ENCODE results near the gene EHBP1.
"Not testable (repeated sequence)": the region's sequence is repeated elsewhere in the genome, so short reads cannot be mapped to it uniquely, and the experiment has no call there.

The EHBP1 gene

DNA sequence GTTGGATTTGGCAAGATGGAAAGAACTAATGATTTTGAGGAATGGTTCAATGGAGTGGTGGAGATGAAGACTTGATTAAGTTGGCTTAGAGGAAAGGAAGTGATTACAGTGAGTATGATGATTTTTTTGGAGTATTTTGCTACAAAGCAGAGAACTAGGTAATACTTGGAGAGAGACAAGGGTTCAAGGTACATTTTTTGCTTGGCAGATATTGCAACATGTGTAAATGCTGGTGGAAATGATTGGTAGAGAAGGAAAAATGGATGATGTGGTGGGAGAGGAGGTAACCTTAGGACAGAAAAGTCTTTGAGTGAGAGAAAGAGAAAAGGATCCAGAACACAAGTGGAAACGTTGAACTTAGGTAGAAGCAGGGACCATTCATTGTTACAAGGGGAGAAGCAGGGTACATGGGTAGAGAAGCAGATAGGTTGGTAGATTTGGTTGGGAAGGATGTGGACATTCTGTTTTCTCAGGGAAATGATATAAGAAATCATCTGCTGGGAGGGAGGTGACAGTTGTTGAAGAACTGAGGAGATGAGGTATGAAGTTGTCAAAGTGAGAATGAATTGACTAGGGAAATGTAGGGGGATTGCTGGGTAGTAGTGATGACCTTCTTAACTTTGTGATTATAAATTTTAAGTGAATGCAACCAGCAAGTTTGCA lies 6.5 kb downstream of the EHBP1 start:
- no peak overlapping the region for H3K27ac ChIP-seq (ENCODE audit: low read depth, low read length)
- no peak overlapping the region for H4K8ac ChIP-seq (ENCODE audit: low read depth, low read length)
- no peak overlapping the region for H4K12ac ChIP-seq (ENCODE audit: low read depth, low read length)
- H2BK120ac ChIP-seq (ENCODE audit: insufficient read depth, low read length, poor library complexity), result no peak overlapping the region
- H3K79me1 ChIP-seq (ENCODE audit: low read length), result no peaks in the 10 kb centered on the region
- H4K91ac ChIP-seq (ENCODE audit: low read depth, low read length), result no peak overlapping the region
- H3K79me2 ChIP-seq (ENCODE audit: control insufficient read depth, insufficient read depth, low read length, poor library complexity), result peaks cover 8% of the 10 kb centered on the region
- H3K23ac ChIP-seq (ENCODE audit: low read length), result no peak overlapping the region
- no peak overlapping the region for H2AFZ ChIP-seq (ENCODE audit: insufficient read depth, low read length, poor library complexity)
- H3K27me3 ChIP-seq (ENCODE audit: insufficient read depth, low read length), result no peaks in the 10 kb centered on the region
- H3K4me1 ChIP-seq (ENCODE audit: control insufficient read depth in 1 of 2, insufficient read depth in 2 of 2, low read length in 2 of 2), result peaks cover 0 to 6% of the 10 kb centered on the region in 2 experiments
- no peak overlapping the region for H3K18ac ChIP-seq (ENCODE audit: low read length)
- no peak overlapping the region for H2AK5ac ChIP-seq (ENCODE audit: low read length)
- peak overlapping the region; percentile 50 for H3K4ac ChIP-seq (ENCODE audit: low read depth, low read length)
- no peak overlapping the region for H2BK5ac ChIP-seq (ENCODE audit: low read depth, low read length, poor library complexity)
- no peak overlapping the region for H3K4me2 ChIP-seq (ENCODE audit: low read length)
- no CpG with 5 or more reads among the region's 1 CpG for WGBS (ENCODE audit: extremely low coverage, insufficient coverage, insufficient read length)
- no peak overlapping the region for H3K9ac ChIP-seq (ENCODE audit: low read length)
- H3K9me3 ChIP-seq (ENCODE audit: insufficient read depth, low read depth, low read length), result no peaks in the 10 kb centered on the region
- no peak overlapping the region for H3K14ac ChIP-seq (ENCODE audit: low read length)
- DNase-seq, result no peak
- peaks cover 3 to 9% of the 10 kb centered on the region in 2 experiments for H3K36me3 ChIP-seq (ENCODE audit: control insufficient read depth in 1 of 2, insufficient read depth in 2 of 2, low read length in 2 of 2)
- H2BK12ac ChIP-seq (ENCODE audit: low read length), result no peak overlapping the region
- no peak overlapping the region for H3K4me3 ChIP-seq (ENCODE audit: low read depth, low read length)

DNA sequence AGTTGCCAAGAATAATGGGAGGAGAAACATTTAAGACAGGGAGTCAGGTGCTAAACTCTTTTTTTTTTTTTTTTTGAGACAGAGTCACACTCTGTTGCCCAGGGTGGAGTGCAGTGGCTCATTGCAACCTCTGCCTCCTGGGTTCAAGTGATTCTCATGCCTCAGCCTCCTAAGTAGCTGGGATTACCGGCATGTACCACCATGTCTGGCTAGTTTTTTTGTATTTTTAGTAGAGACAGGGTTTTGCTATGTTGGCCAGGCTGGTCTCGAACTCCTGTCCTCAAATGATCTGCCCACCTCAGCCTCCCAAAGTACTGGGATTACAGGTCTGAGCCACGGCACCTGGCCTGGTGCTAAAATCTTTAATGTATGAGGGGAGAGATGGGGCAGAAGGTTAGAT lies 7.7 kb downstream of the EHBP1 start:
- DNase-seq; H3K4ac ChIP-seq (ENCODE audit: low read depth, low read length); H3K79me1 ChIP-seq (ENCODE audit: low read length); H2BK12ac ChIP-seq (ENCODE audit: low read length); H3K4me2 ChIP-seq (ENCODE audit: low read length); H2BK120ac ChIP-seq (ENCODE audit: insufficient read depth, low read length, poor library complexity); H3K36me3 ChIP-seq (ENCODE audit: control insufficient read depth in 1 of 2, insufficient read depth in 2 of 2, low read length in 2 of 2); H3K14ac ChIP-seq (ENCODE audit: low read length); H3K27ac ChIP-seq (ENCODE audit: low read depth, low read length); H2AK5ac ChIP-seq (ENCODE audit: low read length); H3K4me3 ChIP-seq (ENCODE audit: low read depth, low read length); H3K23ac ChIP-seq (ENCODE audit: low read length); H3K4me1 ChIP-seq (ENCODE audit: control insufficient read depth in 1 of 2, insufficient read depth in 2 of 2, low read length in 2 of 2); H3K9me3 ChIP-seq (ENCODE audit: insufficient read depth, low read depth, low read length); H4K91ac ChIP-seq (ENCODE audit: low read depth, low read length); H4K12ac ChIP-seq (ENCODE audit: low read depth, low read length); H4K8ac ChIP-seq (ENCODE audit: low read depth, low read length); H3K27me3 ChIP-seq (ENCODE audit: insufficient read depth, low read length); H3K79me2 ChIP-seq (ENCODE audit: control insufficient read depth, insufficient read depth, low read length, poor library complexity); H2AFZ ChIP-seq (ENCODE audit: insufficient read depth, low read length, poor library complexity); H3K9ac ChIP-seq (ENCODE audit: low read length): not testable (repeated sequence)
- Histone ChIP-seq H3K18ac (ENCODE audit: low read length) (peak overlapping the region; percentile 75), H2BK5ac (ENCODE audit: low read depth, low read length, poor library complexity) (peak overlapping the region; percentile 21)
- no CpG with 5 or more reads among the region's 3 CpGs for WGBS (ENCODE audit: extremely low coverage, insufficient coverage, insufficient read length)

GRCh38 chr2:62713837-62714236 lies 8.3 kb downstream of the EHBP1 start:
- H3K4ac ChIP-seq (ENCODE audit: low read depth, low read length), result no peak overlapping the region
- H2AFZ ChIP-seq (ENCODE audit: insufficient read depth, low read length, poor library complexity), result no peak overlapping the region
- no peak overlapping the region for H3K14ac ChIP-seq (ENCODE audit: low read length)
- no peaks in the 10 kb centered on the region for H3K9me3 ChIP-seq (ENCODE audit: insufficient read depth, low read depth, low read length)
- H4K8ac ChIP-seq (ENCODE audit: low read depth, low read length), result no peak overlapping the region
- H3K18ac ChIP-seq (ENCODE audit: low read length), result no peak overlapping the region
- peaks cover 2% of the 10 kb centered on the region for H3K79me2 ChIP-seq (ENCODE audit: control insufficient read depth, insufficient read depth, low read length, poor library complexity)
- no peak overlapping the region for H3K4me2 ChIP-seq (ENCODE audit: low read length)
- no peak overlapping the region for H3K23ac ChIP-seq (ENCODE audit: low read length)
- no peaks in the 10 kb centered on the region for H3K4me1 ChIP-seq (ENCODE audit: control insufficient read depth in 1 of 2, insufficient read depth in 2 of 2, low read length in 2 of 2)
- H4K12ac ChIP-seq (ENCODE audit: low read depth, low read length), result no peak overlapping the region
- H2BK12ac ChIP-seq (ENCODE audit: low read length), result no peak overlapping the region
- no peaks in the 10 kb centered on the region for H3K79me1 ChIP-seq (ENCODE audit: low read length)
- no peak overlapping the region for H3K9ac ChIP-seq (ENCODE audit: low read length)
- H3K27me3 ChIP-seq (ENCODE audit: insufficient read depth, low read length), result no peaks in the 10 kb centered on the region
- no peak overlapping the region for H3K27ac ChIP-seq (ENCODE audit: low read depth, low read length)
- H2AK5ac ChIP-seq (ENCODE audit: low read length), result no peak overlapping the region
- DNase-seq, result no peak
- no peak overlapping the region for H2BK120ac ChIP-seq (ENCODE audit: insufficient read depth, low read length, poor library complexity)
- H4K91ac ChIP-seq (ENCODE audit: low read depth, low read length), result no peak overlapping the region
- no peak overlapping the region for H2BK5ac ChIP-seq (ENCODE audit: low read depth, low read length, poor library complexity)
- H3K36me3 ChIP-seq (ENCODE audit: control insufficient read depth in 1 of 2, insufficient read depth in 2 of 2, low read length in 2 of 2), result peaks cover 3 to 7% of the 10 kb centered on the region in 2 experiments
- H3K4me3 ChIP-seq (ENCODE audit: low read depth, low read length), result no peak overlapping the region

- H3K4ac ChIP-seq (ENCODE audit: low read depth, low read length), result peak overlapping the region; percentile 33
- H4K12ac ChIP-seq (ENCODE audit: low read depth, low read length), result no peak overlapping the region
- no peak overlapping the region for H3K4me3 ChIP-seq (ENCODE audit: low read depth, low read length)
- H2BK12ac ChIP-seq (ENCODE audit: low read length), result no peak overlapping the region
- H3K9me3 ChIP-seq (ENCODE audit: insufficient read depth, low read depth, low read length), result no peaks in the 10 kb centered on the region
- no peak overlapping the region for H4K8ac ChIP-seq (ENCODE audit: low read depth, low read length)
- H3K14ac ChIP-seq (ENCODE audit: low read length), result no peak overlapping the region
- no peak overlapping the region for H3K4me2 ChIP-seq (ENCODE audit: low read length)
- no peak overlapping the region for H2AFZ ChIP-seq (ENCODE audit: insufficient read depth, low read length, poor library complexity)
- H3K18ac ChIP-seq (ENCODE audit: low read length), result peak overlapping the region; percentile 54
- H4K91ac ChIP-seq (ENCODE audit: low read depth, low read length), result no peak overlapping the region
- WGBS (ENCODE audit: extremely low coverage, insufficient coverage, insufficient read length), result no CpG with 5 or more reads among the region's 4 CpGs
- H3K23ac ChIP-seq (ENCODE audit: low read length), result no peak overlapping the region
- H3K79me1 ChIP-seq (ENCODE audit: low read length), result no peaks in the 10 kb centered on the region
- peaks cover 4 to 5% of the 10 kb centered on the region in 2 experiments for H3K36me3 ChIP-seq (ENCODE audit: control insufficient read depth in 1 of 2, insufficient read depth in 2 of 2, low read length in 2 of 2)
- H2AK5ac ChIP-seq (ENCODE audit: low read length), result no peak overlapping the region
- peaks cover 2% of the 10 kb centered on the region for H3K79me2 ChIP-seq (ENCODE audit: control insufficient read depth, insufficient read depth, low read length, poor library complexity)
- no peak overlapping the region for H2BK120ac ChIP-seq (ENCODE audit: insufficient read depth, low read length, poor library complexity)
- no peak for DNase-seq
- H2BK5ac ChIP-seq (ENCODE audit: low read depth, low read length, poor library complexity), result no peak overlapping the region
- H3K9ac ChIP-seq (ENCODE audit: low read length), result no peak overlapping the region
- no peaks in the 10 kb centered on the region for H3K27me3 ChIP-seq (ENCODE audit: insufficient read depth, low read length)
- H3K27ac ChIP-seq (ENCODE audit: low read depth, low read length), result no peak overlapping the region
- no peaks in the 10 kb centered on the region for H3K4me1 ChIP-seq (ENCODE audit: control insufficient read depth in 1 of 2, insufficient read depth in 2 of 2, low read length in 2 of 2)
Observed at GRCh38 chr2:62716768-62717167, 11.3 kb downstream of the EHBP1 start.
